ENCODE measurements around the gene TTC9B.

GRCh38 chr19:40213251-40213829 is 4.8 kb downstream of the TTC9B start:
- TF ChIP-seq, protein P1, sequence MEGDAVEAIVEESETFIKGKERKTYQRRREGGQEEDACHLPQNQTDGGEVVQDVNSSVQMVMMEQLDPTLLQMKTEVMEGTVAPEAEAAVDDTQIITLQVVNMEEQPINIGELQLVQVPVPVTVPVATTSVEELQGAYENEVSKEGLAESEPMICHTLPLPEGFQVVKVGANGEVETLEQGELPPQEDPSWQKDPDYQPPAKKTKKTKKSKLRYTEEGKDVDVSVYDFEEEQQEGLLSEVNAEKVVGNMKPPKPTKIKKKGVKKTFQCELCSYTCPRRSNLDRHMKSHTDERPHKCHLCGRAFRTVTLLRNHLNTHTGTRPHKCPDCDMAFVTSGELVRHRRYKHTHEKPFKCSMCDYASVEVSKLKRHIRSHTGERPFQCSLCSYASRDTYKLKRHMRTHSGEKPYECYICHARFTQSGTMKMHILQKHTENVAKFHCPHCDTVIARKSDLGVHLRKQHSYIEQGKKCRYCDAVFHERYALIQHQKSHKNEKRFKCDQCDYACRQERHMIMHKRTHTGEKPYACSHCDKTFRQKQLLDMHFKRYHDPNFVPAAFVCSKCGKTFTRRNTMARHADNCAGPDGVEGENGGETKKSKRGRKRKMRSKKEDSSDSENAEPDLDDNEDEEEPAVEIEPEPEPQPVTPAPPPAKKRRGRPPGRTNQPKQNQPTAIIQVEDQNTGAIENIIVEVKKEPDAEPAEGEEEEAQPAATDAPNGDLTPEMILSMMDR (IDR thresholded peaks at IDR 0.05) = no peak
- TF ChIP-seq POLR2A (IDR thresholded peaks at IDR 0.05) = no peak
